Lower lobe of right lung (tissue), 2 donors: Measurements from ENCODE around the gene MYL10. TPM values are rescaled to one million over a fixed set of nuclear protein-coding genes. Genes with fewer than 3 reads are reported as not detected.

Source experiments
- ATAC-seq, 2 donors: fragments of 200-7000 bp; cut with Tn5 transposase; one replicate each; pipeline ENCODE4 v1.9.1; 2020 to 2022; ENCODE audit warnings: mild to moderate bottlenecking in 2 of 2, moderate library complexity in 2 of 2
- DNase-seq: peaks from one replicate; pipeline ENCODE4 v3.0.0-alpha.2; 2020
- H3K27ac ChIP-seq: fragments of 200-600 bp; one replicate; pipeline ENCODE4 v1.8.0; 2022
- H3K27me3 ChIP-seq: fragments of 200-600 bp; one replicate; pipeline ENCODE4 v1.8.0; 2022; ENCODE audit warnings: low read depth
- H3K36me3 ChIP-seq: fragments of 200-600 bp; one replicate; pipeline ENCODE4 v1.8.0; 2022; ENCODE audit warnings: mild to moderate bottlenecking
- H3K4me1 ChIP-seq: fragments of 200-600 bp; one replicate; pipeline ENCODE4 v1.8.0; 2022
- H3K4me3 ChIP-seq: fragments of 200-600 bp; one replicate; pipeline ENCODE4 v1.8.0; 2022; ENCODE audit warnings: mild to moderate bottlenecking
- H3K9me3 ChIP-seq: fragments of 200-600 bp; one replicate; pipeline ENCODE4 v1.8.0; 2022
- intact Hi-C: fragments of 100-400 bp; cut with DNase I; formaldehyde crosslinking; loops from one replicate; pipeline ENCODE4 v1.11.0; 2022
- total RNA-seq: library from RNA; stranded (reverse); fragmentation: NEBNext Ultra II Directional; extraction: Animal tissue kit (Norgen Biotek cat#: 25700); gene quantifications from one replicate; pipeline ENCODE4 v1.2.1, GENCODE V29; 2021
- TF ChIP-seq, protein P1 (sequence below): fragments of 200-600 bp; IDR thresholded peaks from one replicate; pipeline ENCODE4 v1.8.0; 2022; ENCODE audit warnings: antibody characterized with exemption, mild to moderate bottlenecking
- donor health status: DM: no; HTN: yes; CAD: no; lungs with severe emphysema.

MYL10 gene
- total RNA-seq, 1 donor from 2014 or later, result not detected

DNA sequence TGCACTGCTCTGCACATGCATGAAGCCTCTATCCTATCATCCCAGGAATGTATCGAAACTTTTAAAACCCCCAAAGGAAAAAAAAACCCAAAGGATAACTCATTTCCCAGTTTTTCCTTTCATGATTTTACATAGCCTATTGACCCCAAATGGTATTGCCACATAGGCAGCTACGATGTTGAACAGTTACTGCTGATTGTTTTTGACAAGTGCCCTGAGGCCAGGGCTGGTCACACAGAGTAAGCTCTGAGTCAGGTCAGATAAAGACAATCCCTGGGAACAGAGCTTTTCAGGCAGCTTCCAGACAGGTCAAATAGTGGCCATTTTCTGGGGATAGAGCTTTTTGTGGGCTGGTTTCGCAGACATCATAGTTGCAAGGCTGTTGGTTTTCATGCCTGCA, 52.1 kb downstream of the MYL10 start:
- H3K9me3 ChIP-seq, result peaks cover 4% of the 10 kb centered on the region
- TF ChIP-seq, protein P1, sequence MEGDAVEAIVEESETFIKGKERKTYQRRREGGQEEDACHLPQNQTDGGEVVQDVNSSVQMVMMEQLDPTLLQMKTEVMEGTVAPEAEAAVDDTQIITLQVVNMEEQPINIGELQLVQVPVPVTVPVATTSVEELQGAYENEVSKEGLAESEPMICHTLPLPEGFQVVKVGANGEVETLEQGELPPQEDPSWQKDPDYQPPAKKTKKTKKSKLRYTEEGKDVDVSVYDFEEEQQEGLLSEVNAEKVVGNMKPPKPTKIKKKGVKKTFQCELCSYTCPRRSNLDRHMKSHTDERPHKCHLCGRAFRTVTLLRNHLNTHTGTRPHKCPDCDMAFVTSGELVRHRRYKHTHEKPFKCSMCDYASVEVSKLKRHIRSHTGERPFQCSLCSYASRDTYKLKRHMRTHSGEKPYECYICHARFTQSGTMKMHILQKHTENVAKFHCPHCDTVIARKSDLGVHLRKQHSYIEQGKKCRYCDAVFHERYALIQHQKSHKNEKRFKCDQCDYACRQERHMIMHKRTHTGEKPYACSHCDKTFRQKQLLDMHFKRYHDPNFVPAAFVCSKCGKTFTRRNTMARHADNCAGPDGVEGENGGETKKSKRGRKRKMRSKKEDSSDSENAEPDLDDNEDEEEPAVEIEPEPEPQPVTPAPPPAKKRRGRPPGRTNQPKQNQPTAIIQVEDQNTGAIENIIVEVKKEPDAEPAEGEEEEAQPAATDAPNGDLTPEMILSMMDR, result no peak
- ATAC-seq, result no peak

DNA sequence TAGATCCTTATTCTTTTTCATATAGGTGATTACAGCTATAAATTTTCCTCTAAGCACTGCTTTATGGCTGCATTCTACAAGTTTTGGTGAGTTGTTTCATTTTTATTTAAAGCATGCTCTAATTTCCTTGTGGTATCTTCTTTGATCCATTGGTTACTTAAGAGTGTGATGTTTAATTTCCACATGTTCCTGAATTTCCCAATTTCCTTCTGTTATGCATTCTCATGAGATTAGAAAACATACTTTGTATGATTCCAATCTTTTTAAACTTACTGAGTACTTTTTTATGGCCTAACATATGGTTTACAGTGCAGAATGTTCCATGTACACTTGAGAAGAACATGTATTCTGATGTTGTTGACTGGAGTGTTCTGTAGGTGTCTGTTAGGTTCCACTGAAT, 53.4 kb downstream of the MYL10 start:
- ATAC-seq, result no peak
- TF ChIP-seq, protein P1, result no peak

More for the DNA sequence above, 52.1 kb downstream of the MYL10 start:
- DNase-seq, result no peak
- Histone ChIP-seq H3K4me1 (no peaks in the 10 kb centered on the region), H3K4me3 (no peak overlapping the region), H3K27ac (no peak overlapping the region), H3K36me3 (no peaks in the 10 kb centered on the region), H3K27me3 (no peaks in the 10 kb centered on the region)
- intact Hi-C loops, result no loop called here

DNA sequence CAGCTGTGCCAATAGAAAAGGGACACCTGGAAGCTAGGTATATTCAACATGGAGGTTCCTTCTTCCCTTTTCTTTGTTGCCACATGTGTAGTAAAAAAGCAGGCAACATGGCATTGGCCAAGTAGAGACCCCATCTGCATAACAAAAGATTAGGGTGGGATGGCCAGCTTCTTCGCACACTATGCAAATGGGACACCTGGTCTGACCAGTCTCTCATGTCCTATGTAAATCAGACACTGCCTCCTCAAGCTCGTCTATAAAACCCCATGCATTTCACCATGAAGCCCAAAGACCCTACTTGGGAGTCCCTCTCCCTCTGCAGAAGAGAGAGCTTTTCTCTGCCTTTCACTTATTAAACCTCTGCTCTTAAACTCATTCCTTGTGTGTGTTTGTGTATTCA, 53.9 kb downstream of the MYL10 start:
- intact Hi-C loops, result no loop called here
- H3K27ac ChIP-seq, result no peak overlapping the region
- H3K9me3 ChIP-seq, result peaks cover 4% of the 10 kb centered on the region
- H3K27me3 ChIP-seq, result no peaks in the 10 kb centered on the region
- no peaks in the 10 kb centered on the region for H3K36me3 ChIP-seq
- TF ChIP-seq, protein P1, result no peak
- DNase-seq, result no peak
- no peak for ATAC-seq
- no peaks in the 10 kb centered on the region for H3K4me1 ChIP-seq
- H3K4me3 ChIP-seq, result no peak overlapping the region

More for the DNA sequence above, 53.4 kb downstream of the MYL10 start:
- intact Hi-C loops, result no loop called here
- Histone ChIP-seq H3K9me3 (peaks cover 4% of the 10 kb centered on the region), H3K4me1 (no peaks in the 10 kb centered on the region), H3K4me3 (no peak overlapping the region), H3K36me3 (no peaks in the 10 kb centered on the region), H3K27ac (no peak overlapping the region), H3K27me3 (no peaks in the 10 kb centered on the region)
- no peak for DNase-seq

DNA sequence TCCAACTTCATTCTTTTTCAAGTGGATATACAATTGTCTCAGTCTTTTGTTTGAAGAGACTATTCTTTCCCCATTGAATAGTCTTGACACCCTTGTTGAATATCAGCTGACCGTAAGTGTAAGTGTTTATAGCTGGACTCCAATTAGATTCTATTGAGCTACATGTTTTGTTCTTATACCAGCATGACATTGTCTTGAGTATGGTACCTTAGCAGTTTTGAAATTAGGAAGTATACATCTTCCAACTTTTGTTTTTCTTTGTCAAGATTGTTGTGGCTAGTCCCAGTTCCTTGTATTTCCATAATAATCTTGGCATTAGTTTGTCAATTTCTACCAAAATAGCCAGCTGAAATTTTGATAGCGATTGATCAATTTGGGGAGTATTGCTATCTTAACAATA, 56.9 kb downstream of the MYL10 start:
- Histone ChIP-seq H3K27ac (no peak overlapping the region), H3K4me3 (no peak overlapping the region), H3K27me3 (no peaks in the 10 kb centered on the region), H3K36me3 (no peaks in the 10 kb centered on the region), H3K4me1 (no peaks in the 10 kb centered on the region), H3K9me3 (peaks cover 4% of the 10 kb centered on the region)
- DNase-seq (no peak), ATAC-seq (no peak)
- TF ChIP-seq, protein P1, result no peak
- intact Hi-C loops, result no loop called here

DNA sequence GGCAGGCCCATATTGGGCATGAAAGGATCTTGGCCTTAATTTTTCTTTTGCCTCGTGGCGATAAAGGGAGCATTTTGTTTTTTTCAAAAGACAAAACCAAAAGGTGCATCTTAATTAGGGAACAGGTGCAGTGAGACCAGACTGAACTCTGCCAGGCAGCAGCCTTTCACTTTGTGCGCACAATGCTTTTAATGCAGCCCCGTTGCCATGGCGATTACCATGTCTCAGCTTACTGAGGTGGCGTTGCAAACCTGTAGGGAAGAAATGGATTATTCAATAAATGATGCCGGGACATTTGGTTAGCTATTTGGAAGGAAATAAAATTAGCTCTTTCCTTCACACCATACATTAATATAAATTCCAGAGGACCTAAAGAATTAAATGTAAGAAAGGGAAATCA, 61.9 kb downstream of the MYL10 start:
- no peaks in the 10 kb centered on the region for H3K36me3 ChIP-seq
- no peak overlapping the region for H3K27ac ChIP-seq
- peaks cover 3% of the 10 kb centered on the region for H3K9me3 ChIP-seq
- H3K27me3 ChIP-seq, result no peaks in the 10 kb centered on the region
- TF ChIP-seq, protein P1, result no peak
- ATAC-seq (no peak), DNase-seq (no peak)
- intact Hi-C loops, result no loop called here
- no peak overlapping the region for H3K4me3 ChIP-seq
- H3K4me1 ChIP-seq, result no peaks in the 10 kb centered on the region
